K562 (cell line): ENCODE data around the gene GABRR3. TPM values are rescaled to one million over a fixed set of nuclear protein-coding genes. Genes with fewer than 3 reads are reported as not detected.
A peak's percentile ranks its signal among the peaks of the same experiment; 100 is the strongest.

Source experiments
- ATAC-seq: fragments of 200-7000 bp; cut with Tn5 transposase; 3 replicates; pipeline ENCODE4 v1.9.1; 2020; ENCODE audit warnings: moderate library complexity
- BruUV-seq: library from RNA; stranded (reverse); fragments of 400-500 nt; replicated peaks from 2 replicates; lab custom pipeline; 2021; lab: Mats Ljungman, UMichigan
- CTCF ChIA-PET: fragments of 300-600 bp; formaldehyde crosslinking; extraction: SDS; loops from one replicate; lab custom pipeline; 2021; ENCODE audit warnings: low intra/inter-chr PET ratio; lab: Yijun Ruan, JAX
- POLR2A ChIA-PET: fragments of 300-600, 350-650 bp; sonication (Branson Sonifier 250); formaldehyde crosslinking; extraction: SDS; loops from one replicate; lab custom pipeline; 2021; ENCODE audit warnings: antibody characterized with exemption, inconsistent platforms; lab: Yijun Ruan, JAX
- DNase-seq, 4 experiments: peaks; one replicate each; pipeline versions ENCODE4 v3.0.0 to v3.0.0-alpha.2; 2011 to 2018; ENCODE audit warnings: low spot score in 3 of 4, mixed read lengths in 3 of 4; ENCODE audit errors: extremely low read depth in 1 of 4
- FAIRE-seq: peaks from 2 replicates; lab custom pipeline; 2011; peaks lifted over from hg19 to GRCh38; lab: Jason Lieb, UNC
- H2AFZ ChIP-seq: 2 replicates; pipeline ENCODE4 v1.6.0; 2011; ENCODE audit warnings: low read depth, low read length, control low read depth, inconsistent platforms
- H3K27ac ChIP-seq: fragments of 200-600 bp; 3 replicates; pipeline ENCODE4 v1.8.0; 2011; ENCODE audit warnings: low read depth, mild to moderate bottlenecking, control low read depth, inconsistent platforms, low read length, moderate library complexity, mixed read lengths; ENCODE audit errors: extremely low read depth
- H3K27me3 ChIP-seq, 2 experiments: fragments of 300-600 bp in 1 of 2; 2 replicates in 1 of 2; 3 replicates in 1 of 2; pipeline versions ENCODE4 v1.6.0 to v1.8.0; 2011; ENCODE audit warnings: inconsistent platforms in 2 of 2, low read length in 2 of 2, mild to moderate bottlenecking in 1 of 2, mixed read lengths in 1 of 2, moderate library complexity in 1 of 2; ENCODE audit not compliant: control insufficient read depth in 2 of 2, insufficient read depth in 2 of 2
- H3K36me3 ChIP-seq: fragments of 300-600 bp; 3 replicates; pipeline ENCODE4 v1.8.0; 2011; ENCODE audit warnings: mild to moderate bottlenecking, low read length, inconsistent platforms; ENCODE audit not compliant: control insufficient read depth, insufficient read depth
- H3K4me1 ChIP-seq, 2 experiments: fragments of 200-600 bp in 1 of 2; replicated peaks in 1 of 2; 2 replicates in 1 of 2; 3 replicates in 1 of 2; pipeline versions ENCODE4 v1.5.1 to v1.8.0; 2011; ENCODE audit warnings: inconsistent platforms in 2 of 2, low read length in 2 of 2, mild to moderate bottlenecking in 1 of 2, mixed read lengths in 1 of 2, moderate library complexity in 1 of 2; ENCODE audit not compliant: control insufficient read depth in 2 of 2, insufficient read depth in 2 of 2
- H3K4me2 ChIP-seq: 2 replicates; pipeline ENCODE4 v1.6.1; 2011; ENCODE audit warnings: low read length, control low read depth, inconsistent platforms, mixed read lengths; ENCODE audit not compliant: insufficient read depth
- H3K4me3 ChIP-seq: fragments of 200-600 bp; sonication (generic), shearing (Covaris generic); 2 replicates; pipeline ENCODE4 v1.5.1; 2016; ENCODE audit warnings: control low read depth, inconsistent platforms
- H3K79me2 ChIP-seq: fragments of 200-600 bp; 3 replicates; pipeline ENCODE4 v1.8.0; 2011; ENCODE audit warnings: low read length, inconsistent platforms; ENCODE audit not compliant: control insufficient read depth, insufficient read depth
- H3K9ac ChIP-seq, 2 experiments: 2 replicates each; pipeline versions ENCODE4 v1.6.0 to v1.6.1; 2011; ENCODE audit warnings: low read depth in 2 of 2, low read length in 2 of 2, control low read depth in 1 of 2, inconsistent platforms in 1 of 2, mild to moderate bottlenecking in 1 of 2, mixed read lengths in 1 of 2; ENCODE audit not compliant: insufficient read depth in 1 of 2
- H3K9me1 ChIP-seq: one replicate; pipeline ENCODE4 v1.6.0; 2011; ENCODE audit warnings: inconsistent platforms, mild to moderate bottlenecking, low read length, moderate library complexity; ENCODE audit not compliant: control insufficient read depth, insufficient read depth
- H3K9me3 ChIP-seq: replicated peaks from 2 replicates; pipeline ENCODE4 v1.5.1; 2011; ENCODE audit warnings: low read depth, low read length, inconsistent platforms; ENCODE audit not compliant: control insufficient read depth, insufficient read depth
- H4K20me1 ChIP-seq: replicated peaks from 2 replicates; pipeline ENCODE4 v1.6.1; 2011; ENCODE audit warnings: low read length, inconsistent platforms, mixed read lengths; ENCODE audit not compliant: control insufficient read depth, insufficient read depth
- ARNT ChIP-seq, 2 experiments: fragments of 450-650 bp; IDR thresholded peaks; 2 replicates each; pipeline ENCODE4 v1.6.1; 2016; ENCODE audit warnings: mild to moderate bottlenecking in 1 of 2
- CREB1 ChIP-seq, 2 experiments: sonication (generic) in 1 of 2; formaldehyde crosslinking in 1 of 2; IDR thresholded peaks; 2 replicates each; pipeline versions ENCODE4 v1.6.1 to v1.8.0; 2012 to 2022; ENCODE audit warnings: inconsistent platforms in 1 of 2, mild to moderate bottlenecking in 1 of 2, missing genetic modification reagents in 1 of 2, moderate library complexity in 1 of 2
- CREM ChIP-seq: IDR thresholded peaks from 2 replicates; pipeline ENCODE4 v1.6.1; 2014; ENCODE audit warnings: antibody characterized with exemption, low read depth
- CTBP1 ChIP-seq: fragments of 450-650 bp; IDR thresholded peaks from 2 replicates; pipeline ENCODE4 v1.6.1; 2016; ENCODE audit warnings: borderline replicate concordance
- MCM7 ChIP-seq, 2 experiments: fragments of 450-650 bp; IDR thresholded peaks; 2 replicates each; pipeline ENCODE4 v1.6.1; 2016 to 2018
- NELFE ChIP-seq: IDR thresholded peaks from 2 replicates; pipeline ENCODE4 v1.6.1; 2011; ENCODE audit warnings: mild to moderate bottlenecking; ENCODE audit not compliant: insufficient read depth, insufficient read length
- SMC3 ChIP-seq: conservative IDR thresholded peaks from 2 replicates; pipeline ENCODE4 v1.6.1; 2011; ENCODE audit warnings: low read depth, low read length, improper control_type of control experiment; ENCODE audit not compliant: insufficient read depth
- WGBS: fragments of 100-300 bp; shearing (Covaris generic); methylation state at CpG from one replicate; pipeline ENCODE4 v1.1.6; 2016; ENCODE audit warnings: low coverage, mixed read lengths; ENCODE audit not compliant: insufficient coverage; ENCODE audit errors: missing lambda C conversion rate; 5-methylcytosine and 5-hydroxymethylcytosine counted together
- in situ Hi-C: fragments of 300-500 bp; cut with MboI; formaldehyde crosslinking; loops from 4 replicates; pipeline ENCODE4 v1.15.0; 2018; ENCODE audit warnings: inconsistent platforms, mixed read lengths
- intact Hi-C: fragments of 100-400 bp; cut with micrococcal nuclease; formaldehyde crosslinking; loops from 2 replicates; pipeline ENCODE4 v1.14.2; 2022
- polyA plus RNA-seq, 8 experiments: library from polyadenylated mRNA; depleted of rRNA in 4 of 8; stranded (reverse) in 5 of 8; unstranded in 3 of 8; fragments of >200 nt; fragmentation: Nextera tagmentation in 2 of 8; fragmentation: Illumina TruSeq in 1 of 8; extraction: Ambion mirVana in 2 of 8; extraction: Trizol in 1 of 8; gene quantifications; 2 replicates each; pipeline versions ENCODE4 v1.2.1 to v1.2.3, GENCODE V29; 2011 to 2014; ENCODE audit warnings: inconsistent platforms in 1 of 8, missing spikeins in 1 of 8
- total RNA-seq, 7 experiments: library from RNA; depleted of rRNA in 6 of 7; stranded (reverse); fragments of >200 nt in 6 of 7; fragmentation: Illumina TruSeq in 2 of 7; extraction: Trizol in 2 of 7; gene quantifications; 2 replicates each; pipeline versions ENCODE4 v1.2.1 to v1.2.3, GENCODE V29; 2011 to 2021; ENCODE audit warnings: low replicate concordance in 1 of 7
- TF ChIP-seq, protein P1 (sequence below): IDR thresholded peaks from 2 replicates; pipeline ENCODE4 v1.6.1; 2012; ENCODE audit warnings: low read depth, low read length, improper control_type of control experiment, borderline replicate concordance
- TF ChIP-seq, protein P2 (sequence below), 3 experiments: IDR thresholded peaks in 2 of 3; conservative IDR thresholded peaks in 1 of 3; 2 replicates each; pipeline ENCODE4 v1.5.1; 2011 to 2012; ENCODE audit warnings: low read length in 3 of 3, mild to moderate bottlenecking in 3 of 3, control low read depth in 2 of 3, improper control_type of control experiment in 1 of 3, inconsistent platforms in 1 of 3, low read depth in 1 of 3, mixed read lengths in 1 of 3, moderate library complexity in 1 of 3; ENCODE audit not compliant: insufficient read depth in 2 of 3
- TF ChIP-seq, protein P3 (sequence below): sonication (generic); formaldehyde crosslinking; IDR thresholded peaks from 2 replicates; pipeline ENCODE4 v1.8.0; 2022; ENCODE audit warnings: missing genetic modification reagents, mild to moderate bottlenecking, moderate library complexity, borderline replicate concordance
- TF ChIP-seq, protein P4 (sequence below): sonication (generic); formaldehyde crosslinking; IDR thresholded peaks from 2 replicates; pipeline ENCODE4 v1.8.0; 2022; ENCODE audit warnings: missing genetic modification reagents, mild to moderate bottlenecking, borderline replicate concordance
- TF ChIP-seq, protein P5 (sequence below): fragments of 450-650 bp; formaldehyde crosslinking; IDR thresholded peaks from 2 replicates; pipeline ENCODE4 v1.4.0; 2020; ENCODE audit warnings: mild to moderate bottlenecking, moderate library complexity

GABRR3 gene
- total and polyA plus RNA-seq, 9 of the 15 experiments (the other 6 are each of a cell fraction or from before 2014, with no cell fraction given): not detected

DNA sequence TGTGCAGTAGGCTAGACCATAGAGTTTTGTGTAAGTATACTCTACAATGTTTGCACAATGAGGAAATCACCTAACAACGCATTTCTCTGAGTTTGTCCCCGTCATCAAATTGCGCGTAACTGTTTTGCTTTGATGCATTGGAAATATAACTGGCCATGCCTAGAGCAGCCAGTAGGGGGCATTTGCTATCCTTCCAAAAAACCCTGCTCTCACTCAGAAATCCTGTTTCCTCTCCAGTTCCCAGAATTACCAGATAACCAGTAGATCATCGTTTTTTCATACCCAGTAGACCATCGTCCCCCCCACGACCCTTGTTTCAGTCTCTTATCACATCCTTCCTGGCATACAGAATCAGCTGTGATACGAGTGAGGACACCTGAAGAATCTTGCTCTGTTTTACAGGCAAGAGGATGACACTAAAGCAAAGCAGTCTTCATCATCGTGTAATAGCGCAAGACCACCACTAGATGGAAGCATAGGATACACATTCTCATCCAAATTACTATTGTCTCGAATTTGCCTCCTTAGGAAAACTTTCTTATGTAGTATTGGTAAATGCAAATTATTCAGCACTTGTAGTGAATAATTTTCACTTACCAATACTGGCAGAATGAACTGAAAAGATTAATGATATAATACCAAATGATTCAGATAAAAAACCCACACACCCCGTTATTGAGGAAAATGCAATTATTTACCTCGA, 4.4 kb upstream of the GABRR3 start:
- peak; percentile 87 for FAIRE-seq
- Histone ChIP-seq H3K36me3 (no peaks in the 10 kb centered on the region), H3K9me3 (no peaks in the 10 kb centered on the region), H4K20me1 (no peaks in the 10 kb centered on the region), H3K4me3 (no peak overlapping the region), H3K4me1 (no peaks in the 10 kb centered on the region), H3K79me2 (no peaks in the 10 kb centered on the region), H3K9ac (no peak overlapping the region), H3K27ac (no peak overlapping the region), H3K27me3 (no peaks in the 10 kb centered on the region), H3K4me2 (peak overlapping the region; percentile 56), H3K9me1 (no peaks in the 10 kb centered on the region), H2AFZ (peak overlapping the region; percentile 35; the same call in 1 of the 2 replicates)
- ChIA-PET CTCF (interaction anchor here (0.6 to 1.9 kb wide), 10 partner anchors 36 to 1648 kb away, joined by 3 to 13 read pairs (median 4); no protein-coding TSS in a partner anchor), POLR2A (no interaction called here)
- intact Hi-C loops (loop anchor here (1.0 to 10.0 kb wide), 5 partner anchors 290 to 955 kb away; partner anchors contain the start of gene CPOX), in situ Hi-C loops (loop anchor here (5.0 to 25.0 kb wide), 2 partner anchors 293 to 773 kb away; no protein-coding TSS in a partner anchor)
- 11% methylated on average over 13 of the region's 13 CpGs for WGBS
- DNase-seq: peak; percentile 20 to 65 (median 47)
- ATAC-seq: peak; percentile 87
- BruUV-seq: no TSS peak
- TF ChIP-seq SMC3 (0 out of 2 replicates have a peak, but pooled peaks have one; percentile 21), CREM (peak; percentile 25; the same call in 1 of the 2 replicates), NELFE (no peak), ARNT (IDR thresholded peaks at IDR 0.05) (no peak), MCM7 (IDR thresholded peaks at IDR 0.05) (no peak), CREB1 (IDR thresholded peaks at IDR 0.05) (peak; percentile 35; the same call in 1 of the 2 replicates), CREB1 (CRISPR knock-in tag; IDR thresholded peaks at IDR 0.05) (no peak), CTBP1 (peak; percentile 48; the same call in 1 of the 2 replicates)
- TF ChIP-seq, protein P1, sequence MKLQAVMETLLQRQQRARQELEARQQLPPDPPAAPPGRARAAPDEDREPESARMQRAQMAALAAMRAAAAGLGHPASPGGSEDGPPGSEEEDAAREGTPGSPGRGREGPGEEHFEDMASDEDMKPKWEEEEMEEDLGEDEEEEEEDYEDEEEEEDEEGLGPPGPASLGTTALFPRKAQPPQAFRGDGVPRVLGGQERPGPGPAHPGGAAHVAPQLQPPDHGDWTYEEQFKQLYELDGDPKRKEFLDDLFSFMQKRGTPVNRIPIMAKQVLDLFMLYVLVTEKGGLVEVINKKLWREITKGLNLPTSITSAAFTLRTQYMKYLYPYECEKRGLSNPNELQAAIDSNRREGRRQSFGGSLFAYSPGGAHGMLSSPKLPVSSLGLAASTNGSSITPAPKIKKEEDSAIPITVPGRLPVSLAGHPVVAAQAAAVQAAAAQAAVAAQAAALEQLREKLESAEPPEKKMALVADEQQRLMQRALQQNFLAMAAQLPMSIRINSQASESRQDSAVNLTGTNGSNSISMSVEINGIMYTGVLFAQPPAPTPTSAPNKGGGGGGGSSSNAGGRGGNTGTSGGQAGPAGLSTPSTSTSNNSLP: no peak
- TF ChIP-seq, protein P2, sequence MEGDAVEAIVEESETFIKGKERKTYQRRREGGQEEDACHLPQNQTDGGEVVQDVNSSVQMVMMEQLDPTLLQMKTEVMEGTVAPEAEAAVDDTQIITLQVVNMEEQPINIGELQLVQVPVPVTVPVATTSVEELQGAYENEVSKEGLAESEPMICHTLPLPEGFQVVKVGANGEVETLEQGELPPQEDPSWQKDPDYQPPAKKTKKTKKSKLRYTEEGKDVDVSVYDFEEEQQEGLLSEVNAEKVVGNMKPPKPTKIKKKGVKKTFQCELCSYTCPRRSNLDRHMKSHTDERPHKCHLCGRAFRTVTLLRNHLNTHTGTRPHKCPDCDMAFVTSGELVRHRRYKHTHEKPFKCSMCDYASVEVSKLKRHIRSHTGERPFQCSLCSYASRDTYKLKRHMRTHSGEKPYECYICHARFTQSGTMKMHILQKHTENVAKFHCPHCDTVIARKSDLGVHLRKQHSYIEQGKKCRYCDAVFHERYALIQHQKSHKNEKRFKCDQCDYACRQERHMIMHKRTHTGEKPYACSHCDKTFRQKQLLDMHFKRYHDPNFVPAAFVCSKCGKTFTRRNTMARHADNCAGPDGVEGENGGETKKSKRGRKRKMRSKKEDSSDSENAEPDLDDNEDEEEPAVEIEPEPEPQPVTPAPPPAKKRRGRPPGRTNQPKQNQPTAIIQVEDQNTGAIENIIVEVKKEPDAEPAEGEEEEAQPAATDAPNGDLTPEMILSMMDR (IDR thresholded peaks at IDR 0.05 in 2 of 3, conservative IDR thresholded peaks at IDR 0.05 in 1 of 3; ENCODE audit: insufficient read depth in 2 of 3, low read depth in 1 of 3, low read length in 3 of 3): peak; percentile 55 to 72 (median 56)
- TF ChIP-seq, protein P3, sequence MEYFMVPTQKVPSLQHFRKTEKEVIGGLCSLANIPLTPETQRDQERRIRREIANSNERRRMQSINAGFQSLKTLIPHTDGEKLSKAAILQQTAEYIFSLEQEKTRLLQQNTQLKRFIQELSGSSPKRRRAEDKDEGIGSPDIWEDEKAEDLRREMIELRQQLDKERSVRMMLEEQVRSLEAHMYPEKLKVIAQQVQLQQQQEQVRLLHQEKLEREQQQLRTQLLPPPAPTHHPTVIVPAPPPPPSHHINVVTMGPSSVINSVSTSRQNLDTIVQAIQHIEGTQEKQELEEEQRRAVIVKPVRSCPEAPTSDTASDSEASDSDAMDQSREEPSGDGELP (CRISPR knock-in tag): no peak
- TF ChIP-seq, protein P4, sequence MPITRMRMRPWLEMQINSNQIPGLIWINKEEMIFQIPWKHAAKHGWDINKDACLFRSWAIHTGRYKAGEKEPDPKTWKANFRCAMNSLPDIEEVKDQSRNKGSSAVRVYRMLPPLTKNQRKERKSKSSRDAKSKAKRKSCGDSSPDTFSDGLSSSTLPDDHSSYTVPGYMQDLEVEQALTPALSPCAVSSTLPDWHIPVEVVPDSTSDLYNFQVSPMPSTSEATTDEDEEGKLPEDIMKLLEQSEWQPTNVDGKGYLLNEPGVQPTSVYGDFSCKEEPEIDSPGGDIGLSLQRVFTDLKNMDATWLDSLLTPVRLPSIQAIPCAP (CRISPR knock-in tag): no peak
- TF ChIP-seq, protein P5, sequence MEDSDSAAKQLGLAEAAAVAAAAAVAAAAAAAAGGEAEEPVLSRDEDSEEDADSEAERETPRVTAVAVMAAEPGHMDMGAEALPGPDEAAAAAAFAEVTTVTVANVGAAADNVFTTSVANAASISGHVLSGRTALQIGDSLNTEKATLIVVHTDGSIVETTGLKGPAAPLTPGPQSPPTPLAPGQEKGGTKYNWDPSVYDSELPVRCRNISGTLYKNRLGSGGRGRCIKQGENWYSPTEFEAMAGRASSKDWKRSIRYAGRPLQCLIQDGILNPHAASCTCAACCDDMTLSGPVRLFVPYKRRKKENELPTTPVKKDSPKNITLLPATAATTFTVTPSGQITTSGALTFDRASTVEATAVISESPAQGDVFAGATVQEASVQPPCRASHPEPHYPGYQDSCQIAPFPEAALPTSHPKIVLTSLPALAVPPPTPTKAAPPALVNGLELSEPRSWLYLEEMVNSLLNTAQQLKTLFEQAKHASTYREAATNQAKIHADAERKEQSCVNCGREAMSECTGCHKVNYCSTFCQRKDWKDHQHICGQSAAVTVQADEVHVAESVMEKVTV (CRISPR knock-in tag): peak; percentile 35; the same call in 1 of the 2 replicates
